HCT116 (cell line): ENCODE data around the gene RNF10. TPM values are rescaled to one million over a fixed set of nuclear protein-coding genes. Genes with fewer than 3 reads are reported as not detected.

Experiments used
- ATAC-seq: fragments of 200-7000 bp; cut with Tn5 transposase; 2 replicates; pipeline ENCODE4 v1.9.1; 2020; ENCODE audit warnings: mild to moderate bottlenecking, moderate library complexity
- BruUV-seq: library from RNA; stranded (reverse); fragments of 400-500 nt; replicated peaks from 2 replicates; lab custom pipeline; 2021; lab: Mats Ljungman, UMichigan
- CTCF ChIA-PET: fragments of 300-600 bp; sonication (Branson Sonifier 250); formaldehyde crosslinking; loops from one replicate; lab custom pipeline; 2021; ENCODE audit warnings: antibody characterized with exemption; lab: Charles Lee
- POLR2A ChIA-PET: fragments of 300-600, 350-600 bp; sonication (Branson Sonifier 250); formaldehyde crosslinking; loops from one replicate; lab custom pipeline; 2021; ENCODE audit warnings: antibody characterized with exemption; lab: Charles Lee
- RAD21 ChIA-PET, 2 experiments: fragments of 300-600 bp; sonication (Branson Sonifier 250); formaldehyde crosslinking; loops; one replicate each; lab custom pipeline; 2023; ENCODE audit warnings: low total read pairs in 2 of 2; ENCODE audit not compliant: uncharacterized antibody in 2 of 2, unreplicated experiment in 2 of 2, low non-redundant PET in 1 of 2; lab: Charles Lee
- DNase-seq: peaks from one replicate; pipeline ENCODE4 v3.0.0-alpha.2; 2010; ENCODE audit warnings: low read depth, low spot score
- H2AFZ ChIP-seq: fragments of 200-600 bp; shearing (Covaris generic), sonication (generic); 2 replicates; pipeline ENCODE4 v1.6.1; 2017; ENCODE audit warnings: low read depth, mixed run types, mixed read lengths, antibody characterized with exemption, low read length; ENCODE audit not compliant: poor library complexity, severe bottlenecking
- H3K27ac ChIP-seq: 2 replicates; pipeline ENCODE4 v1.5.1; 2012; ENCODE audit warnings: low read depth, low read length
- H3K27me3 ChIP-seq: fragments of 200-600 bp; sonication (generic); 2 replicates; pipeline ENCODE4 v1.6.1; 2016; ENCODE audit warnings: mixed run types, low read length, mixed read lengths; ENCODE audit not compliant: insufficient read depth
- H3K36me3 ChIP-seq, 2 experiments: fragments of 200-500 bp in 1 of 2; fragments of 200-600 bp in 1 of 2; sonication (Bioruptor generic) in 1 of 2; sonication (generic) in 1 of 2; 2 replicates each; pipeline versions ENCODE4 v1.5.1 to v1.6.1; 2014 to 2016; ENCODE audit warnings: low read length in 2 of 2, inconsistent platforms in 1 of 2, mixed read lengths in 1 of 2, mixed run types in 1 of 2; ENCODE audit not compliant: insufficient read depth in 2 of 2, control insufficient read depth in 1 of 2
- H3K4me1 ChIP-seq, 2 experiments: fragments of 200-600 bp in 1 of 2; sonication (generic) in 1 of 2; 2 replicates each; pipeline versions ENCODE4 v1.5.1 to v1.6.1; 2012 to 2017; ENCODE audit warnings: low read length in 2 of 2, inconsistent platforms in 1 of 2, mild to moderate bottlenecking in 1 of 2, mixed read lengths in 1 of 2, mixed run types in 1 of 2, moderate library complexity in 1 of 2; ENCODE audit not compliant: insufficient read depth in 2 of 2, control insufficient read depth in 1 of 2
- H3K4me2 ChIP-seq: fragments of 200-600 bp; sonication (generic); 2 replicates; pipeline ENCODE4 v1.6.1; 2017; ENCODE audit warnings: mixed run types, low read length, mixed read lengths
- H3K4me3 ChIP-seq, 2 experiments: fragments of 200-600 bp in 1 of 2; sonication (generic) in 1 of 2; replicated peaks in 1 of 2; 2 replicates each; pipeline ENCODE4 v1.5.1; 2011 to 2016; ENCODE audit warnings: low read length in 2 of 2, control low read depth in 1 of 2, low read depth in 1 of 2, mild to moderate bottlenecking in 1 of 2, mixed read lengths in 1 of 2, mixed run types in 1 of 2
- H3K79me2 ChIP-seq: fragments of 200-600 bp; sonication (generic); 2 replicates; pipeline ENCODE4 v1.6.1; 2017; ENCODE audit warnings: mild to moderate bottlenecking, mixed run types, low read length, moderate library complexity, mixed read lengths; ENCODE audit not compliant: insufficient read depth
- H3K9ac ChIP-seq: fragments of 200-600 bp; sonication (generic); 2 replicates; pipeline ENCODE4 v1.6.1; 2016; ENCODE audit warnings: low read length, mixed read lengths
- H3K9me2 ChIP-seq: fragments of 200-600 bp; sonication (generic), shearing (Covaris generic); 2 replicates; pipeline ENCODE4 v1.6.1; 2017; ENCODE audit warnings: mixed run types, mild to moderate bottlenecking, moderate library complexity; ENCODE audit not compliant: insufficient read depth
- H3K9me3 ChIP-seq, 2 experiments: fragments of 200-500 bp in 1 of 2; fragments of 200-600 bp in 1 of 2; sonication (Bioruptor generic) in 1 of 2; sonication (generic) in 1 of 2; 2 replicates each; pipeline ENCODE4 v1.6.1; 2014 to 2017; ENCODE audit warnings: low read length in 2 of 2, mixed read lengths in 2 of 2, inconsistent platforms in 1 of 2, low read depth in 1 of 2, mild to moderate bottlenecking in 1 of 2, mixed run types in 1 of 2, moderate library complexity in 1 of 2; ENCODE audit not compliant: control insufficient read depth in 1 of 2, insufficient read depth in 1 of 2
- H4K20me1 ChIP-seq: fragments of 200-600 bp; sonication (generic), shearing (Covaris generic); 2 replicates; pipeline ENCODE4 v1.6.1; 2017; ENCODE audit warnings: mixed run types, mild to moderate bottlenecking, moderate library complexity; ENCODE audit not compliant: insufficient read depth
- ATF3 ChIP-seq: IDR thresholded peaks from 2 replicates; pipeline ENCODE4 v1.6.1; 2012
- CBX3 ChIP-seq: IDR thresholded peaks from 2 replicates; pipeline ENCODE4 v1.6.1; 2012; ENCODE audit warnings: low read depth
- CEBPB ChIP-seq: IDR thresholded peaks from 2 replicates; pipeline ENCODE4 v1.6.1; 2012; ENCODE audit warnings: low read depth
- EGR1 ChIP-seq: IDR thresholded peaks from 2 replicates; pipeline ENCODE4 v1.6.1; 2012; ENCODE audit warnings: low read depth
- ELF1 ChIP-seq: IDR thresholded peaks from 2 replicates; pipeline ENCODE4 v1.6.1; 2012; ENCODE audit warnings: low read depth, borderline replicate concordance
- FOSL1 ChIP-seq: IDR thresholded peaks from 2 replicates; pipeline ENCODE4 v1.6.1; 2012; ENCODE audit warnings: low read depth
- JUND ChIP-seq: IDR thresholded peaks from 2 replicates; pipeline ENCODE4 v1.6.1; 2012
- POLR2A ChIP-seq: IDR thresholded peaks from 2 replicates; pipeline ENCODE4 v1.7.0; 2011; ENCODE audit warnings: borderline replicate concordance; ENCODE audit not compliant: insufficient read depth, insufficient read length; ENCODE audit errors: extremely low read depth
- REST ChIP-seq: IDR thresholded peaks from 2 replicates; pipeline ENCODE4 v1.6.1; 2012; ENCODE audit warnings: low read depth
- SIN3A ChIP-seq: IDR thresholded peaks from 2 replicates; pipeline ENCODE4 v1.6.1; 2012; ENCODE audit warnings: low read depth
- SP1 ChIP-seq: IDR thresholded peaks from 2 replicates; pipeline ENCODE4 v1.6.1; 2012; ENCODE audit warnings: low read depth
- TCF7L2 ChIP-seq: IDR thresholded peaks from 2 replicates; pipeline ENCODE4 v1.7.0; 2011; ENCODE audit warnings: borderline replicate concordance, inconsistent platforms; ENCODE audit not compliant: insufficient read depth, insufficient read length; ENCODE audit errors: extremely low read depth
- YY1 ChIP-seq: IDR thresholded peaks from 2 replicates; pipeline ENCODE4 v1.6.1; 2011; ENCODE audit warnings: low read length, low read depth, moderate library complexity, mild to moderate bottlenecking; ENCODE audit not compliant: insufficient replicate concordance; ENCODE audit errors: extremely low read depth
- ZFX ChIP-seq: fragments of 450-650 bp; IDR thresholded peaks from 2 replicates; pipeline ENCODE4 v1.6.1; 2017
- intact Hi-C: fragments of 100-400 bp; cut with micrococcal nuclease; formaldehyde crosslinking; loops from 2 replicates; pipeline ENCODE4 v1.10.0; 2022
- total RNA-seq: library from RNA; stranded (reverse); gene quantifications from one replicate; pipeline ENCODE4 v1.2.1, GENCODE V29; 2021; ENCODE audit not compliant: unreplicated experiment

Gene RNF10
- total RNA-seq, 1 experiment from 2014 or later = 141 TPM

GRCh38 chr12:120542166-120542565 lies 8.0 kb downstream of the RNF10 start:
- CTCF ChIA-PET = no interaction called here
- H3K27ac ChIP-seq = no peak overlapping the region
- intact Hi-C loops = no loop called here
- no peak overlapping the region for H3K9ac ChIP-seq
- H4K20me1 ChIP-seq = peaks cover 8% of the 10 kb centered on the region; the same call in 1 of the 2 replicates
- no peaks in the 10 kb centered on the region for H3K9me2 ChIP-seq
- no peaks in the 10 kb centered on the region for H3K27me3 ChIP-seq
- no peak overlapping the region for H3K4me3 ChIP-seq
- H3K36me3 ChIP-seq = peaks cover 12 to 16% of the 10 kb centered on the region in 2 experiments
- ATAC-seq = no peak
- TF ChIP-seq SIN3A (no peak), ZFX (no peak), CBX3 (no peak), JUND (no peak), SP1 (no peak), ATF3 (no peak), ELF1 (no peak), TCF7L2 (no peak), CEBPB (no peak), EGR1 (no peak), REST (no peak), YY1 (no peak), FOSL1 (no peak), POLR2A (no peak)
- no peaks in the 10 kb centered on the region for H3K9me3 ChIP-seq
- no peak for DNase-seq
- peaks cover 19 to 22% of the 10 kb centered on the region in 2 experiments for H3K4me1 ChIP-seq
- no TSS peak for BruUV-seq
- POLR2A ChIA-PET = no interaction called here
- RAD21 ChIA-PET = no interaction called here
- peaks cover 98% of the 10 kb centered on the region for H3K79me2 ChIP-seq
- no peak overlapping the region for H2AFZ ChIP-seq
- no peak overlapping the region for H3K4me2 ChIP-seq
